K562 (cell line): Measurements from ENCODE around the gene CYP24A1.
"Not testable (repeated sequence)": the region's sequence is repeated elsewhere in the genome, so short reads cannot be mapped to it uniquely, and the experiment has no call there.

Experiments
- FOXK1 ChIP-seq: sonication (generic); formaldehyde crosslinking; IDR thresholded peaks from 2 replicates; pipeline ENCODE4 v1.8.0; 2022; ENCODE audit warnings: missing genetic modification reagents, mild to moderate bottlenecking, borderline replicate concordance
- NONO ChIP-seq, 2 experiments: fragments of 200-400 bp in 1 of 2; fragments of 450-650 bp in 1 of 2; formaldehyde crosslinking in 1 of 2; IDR thresholded peaks; 2 replicates each; pipeline ENCODE4 v1.6.1; 2017; ENCODE audit warnings: low read depth in 2 of 2, mild to moderate bottlenecking in 2 of 2, moderate library complexity in 2 of 2, low read length in 1 of 2
- ZNF232 ChIP-seq: sonication (generic); formaldehyde crosslinking; IDR thresholded peaks from 2 replicates; pipeline ENCODE4 v1.8.0; 2022; ENCODE audit warnings: mild to moderate bottlenecking, missing genetic modification reagents
- TF ChIP-seq, protein P1 (sequence below): sonication (generic); formaldehyde crosslinking; IDR thresholded peaks from 2 replicates; pipeline ENCODE4 v1.8.0; 2022; ENCODE audit warnings: mild to moderate bottlenecking, missing genetic modification reagents

DNA sequence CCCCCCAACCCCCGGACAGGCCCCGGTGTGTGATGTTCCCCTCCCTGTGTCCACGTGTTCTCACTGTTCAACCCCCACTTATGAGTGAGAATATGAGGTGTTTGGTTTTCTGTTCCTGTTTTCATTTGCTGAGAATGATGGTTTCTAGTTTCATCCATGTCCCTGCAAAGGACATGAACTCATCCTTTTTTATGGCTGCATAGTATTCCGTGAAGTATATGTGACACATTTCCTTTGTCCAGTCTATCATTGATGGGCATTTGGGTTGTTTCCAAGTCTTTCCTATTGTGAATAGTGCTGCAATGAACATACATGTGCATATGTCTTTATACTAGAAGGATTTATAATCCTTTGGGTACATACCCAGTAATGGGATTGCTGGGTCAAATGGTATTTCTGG lies 42.7 kb downstream of the CYP24A1 start:
- TF ChIP-seq FOXK1 (CRISPR knock-in tag); ZNF232 (CRISPR knock-in tag); NONO (IDR thresholded peaks at IDR 0.05; ENCODE audit: low read depth in 2 of 2, low read length in 1 of 2): not testable (repeated sequence)
- TF ChIP-seq, protein P1, sequence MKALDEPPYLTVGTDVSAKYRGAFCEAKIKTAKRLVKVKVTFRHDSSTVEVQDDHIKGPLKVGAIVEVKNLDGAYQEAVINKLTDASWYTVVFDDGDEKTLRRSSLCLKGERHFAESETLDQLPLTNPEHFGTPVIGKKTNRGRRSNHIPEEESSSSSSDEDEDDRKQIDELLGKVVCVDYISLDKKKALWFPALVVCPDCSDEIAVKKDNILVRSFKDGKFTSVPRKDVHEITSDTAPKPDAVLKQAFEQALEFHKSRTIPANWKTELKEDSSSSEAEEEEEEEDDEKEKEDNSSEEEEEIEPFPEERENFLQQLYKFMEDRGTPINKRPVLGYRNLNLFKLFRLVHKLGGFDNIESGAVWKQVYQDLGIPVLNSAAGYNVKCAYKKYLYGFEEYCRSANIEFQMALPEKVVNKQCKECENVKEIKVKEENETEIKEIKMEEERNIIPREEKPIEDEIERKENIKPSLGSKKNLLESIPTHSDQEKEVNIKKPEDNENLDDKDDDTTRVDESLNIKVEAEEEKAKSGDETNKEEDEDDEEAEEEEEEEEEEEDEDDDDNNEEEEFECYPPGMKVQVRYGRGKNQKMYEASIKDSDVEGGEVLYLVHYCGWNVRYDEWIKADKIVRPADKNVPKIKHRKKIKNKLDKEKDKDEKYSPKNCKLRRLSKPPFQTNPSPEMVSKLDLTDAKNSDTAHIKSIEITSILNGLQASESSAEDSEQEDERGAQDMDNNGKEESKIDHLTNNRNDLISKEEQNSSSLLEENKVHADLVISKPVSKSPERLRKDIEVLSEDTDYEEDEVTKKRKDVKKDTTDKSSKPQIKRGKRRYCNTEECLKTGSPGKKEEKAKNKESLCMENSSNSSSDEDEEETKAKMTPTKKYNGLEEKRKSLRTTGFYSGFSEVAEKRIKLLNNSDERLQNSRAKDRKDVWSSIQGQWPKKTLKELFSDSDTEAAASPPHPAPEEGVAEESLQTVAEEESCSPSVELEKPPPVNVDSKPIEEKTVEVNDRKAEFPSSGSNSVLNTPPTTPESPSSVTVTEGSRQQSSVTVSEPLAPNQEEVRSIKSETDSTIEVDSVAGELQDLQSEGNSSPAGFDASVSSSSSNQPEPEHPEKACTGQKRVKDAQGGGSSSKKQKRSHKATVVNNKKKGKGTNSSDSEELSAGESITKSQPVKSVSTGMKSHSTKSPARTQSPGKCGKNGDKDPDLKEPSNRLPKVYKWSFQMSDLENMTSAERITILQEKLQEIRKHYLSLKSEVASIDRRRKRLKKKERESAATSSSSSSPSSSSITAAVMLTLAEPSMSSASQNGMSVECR (CRISPR knock-in tag) = not testable (repeated sequence)
